SH-SY5Y (cell line): ENCODE data around the gene HECTD1.

ENCODE experiments used
- GATA2 ChIP-seq: IDR thresholded peaks from 2 replicates; pipeline ENCODE4 v1.6.1; 2011; ENCODE audit warnings: mild to moderate bottlenecking, low read depth, low read length
- GATA3 ChIP-seq: IDR thresholded peaks from 2 replicates; pipeline ENCODE4 v1.6.1; 2011; ENCODE audit warnings: low read depth, mild to moderate bottlenecking, low read length, moderate library complexity

GRCh38 chr14:31241450-31242114 lies 34.0 kb upstream of the HECTD1 start:
- TF ChIP-seq GATA2 (no peak), GATA3 (no peak)
